GM21367 (cell line): Measurements from ENCODE around the gene BSN.
A peak's percentile ranks its signal among the peaks of the same experiment; 100 is the strongest.
"Not testable (repeated sequence)": the region's sequence is repeated elsewhere in the genome, so short reads cannot be mapped to it uniquely, and the experiment has no call there.

Source experiments
- ATAC-seq: cut with Tn5 transposase; IDR thresholded peaks from one replicate; pipeline ENCODE4 v1.9.1; 2021; ENCODE audit not compliant: unreplicated experiment

Gene BSN

GRCh38 chr3:49689046-49689907 is 135.0 kb downstream of the BSN start, which contains the start of the genes MST1 and RNF123:
Gene MST1 (minus strand): TSS chr3:49689474. CDS start chr3:49688691, 783 bp downstream.
Gene RNF123 (plus strand): TSS chr3:49689557. CDS start chr3:49691166, 1,609 bp downstream.
- peak; percentile 43 for ATAC-seq

DNA sequence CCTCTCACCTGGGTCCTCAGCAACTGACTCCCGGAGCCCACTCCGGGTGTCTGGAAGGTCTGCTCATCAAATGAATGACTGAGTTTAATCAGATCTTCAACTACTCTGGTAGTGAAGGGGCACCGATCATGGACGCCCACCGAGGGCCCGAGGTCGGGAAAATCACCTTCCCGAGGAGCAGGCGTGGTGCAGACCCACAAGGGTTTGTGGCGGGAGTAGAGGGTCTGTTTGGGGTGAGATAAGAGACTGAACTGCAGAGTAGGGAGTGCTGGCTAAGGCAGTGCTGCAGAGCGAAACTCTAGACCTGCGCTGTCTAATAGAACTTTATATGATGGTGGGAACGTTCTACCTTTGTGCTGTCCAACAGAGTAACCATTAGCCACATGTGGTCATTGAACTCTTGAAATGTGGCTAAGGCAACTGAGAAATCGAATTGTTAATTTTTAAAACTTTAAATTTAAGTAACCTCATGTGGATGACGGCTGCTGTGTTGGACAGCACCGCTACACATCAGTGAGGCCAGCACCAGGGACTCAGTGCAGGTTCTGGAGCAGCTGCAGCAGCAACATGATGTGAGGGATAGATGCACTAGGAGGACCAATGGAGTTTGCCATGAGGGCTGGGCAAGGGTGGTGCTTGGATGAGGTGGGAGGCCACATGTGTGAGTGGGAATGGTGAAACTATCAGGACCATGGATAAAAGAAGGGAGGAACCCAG is 135.8 kb downstream of the BSN start:
- not testable (repeated sequence) for ATAC-seq

GRCh38 chr3:49690856-49691255 is 136.6 kb downstream of the BSN start:
- not testable (repeated sequence) for ATAC-seq

GRCh38 chr3:49691481-49691880 is 137.2 kb downstream of the BSN start:
- not testable (repeated sequence) for ATAC-seq

DNA sequence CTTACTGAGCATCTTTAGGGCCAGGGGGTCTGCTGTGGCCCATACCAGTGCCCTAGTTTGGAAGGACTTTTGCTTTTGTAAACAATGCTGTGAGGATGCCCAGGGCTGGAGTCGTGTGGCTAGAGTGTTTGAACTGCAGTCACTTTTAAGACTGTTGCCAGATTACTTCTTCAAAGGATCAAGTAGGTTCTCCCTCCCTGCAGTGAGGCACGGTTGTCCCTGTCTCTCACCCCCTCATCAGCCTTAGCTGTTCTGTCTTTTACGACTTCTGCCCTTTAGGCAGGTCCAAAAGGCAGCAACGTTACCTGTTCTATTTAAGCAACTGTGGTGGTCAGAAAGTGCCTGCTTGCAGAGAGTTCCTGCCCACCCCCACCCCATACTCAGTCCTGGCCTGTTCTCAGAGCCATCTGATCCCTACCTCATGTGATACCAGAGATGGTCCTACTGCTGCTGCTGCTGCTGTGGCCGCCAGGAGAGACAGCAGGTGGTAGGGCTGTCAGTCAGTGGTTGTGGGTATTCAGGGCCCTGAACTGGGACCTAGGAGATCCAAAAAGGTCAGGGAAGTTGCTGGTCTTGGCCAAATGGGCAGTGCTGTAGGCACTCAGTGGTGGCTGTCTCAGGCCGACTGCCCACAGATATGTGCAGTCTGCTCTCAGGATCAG is 140.3 kb downstream of the BSN start:
- not testable (repeated sequence) for ATAC-seq

GRCh38 chr3:49695350-49696015 is 141.2 kb downstream of the BSN start:
- not testable (repeated sequence) for ATAC-seq

GRCh38 chr3:49699281-49699979 is 145.2 kb downstream of the BSN start:
- ATAC-seq = no peak

DNA sequence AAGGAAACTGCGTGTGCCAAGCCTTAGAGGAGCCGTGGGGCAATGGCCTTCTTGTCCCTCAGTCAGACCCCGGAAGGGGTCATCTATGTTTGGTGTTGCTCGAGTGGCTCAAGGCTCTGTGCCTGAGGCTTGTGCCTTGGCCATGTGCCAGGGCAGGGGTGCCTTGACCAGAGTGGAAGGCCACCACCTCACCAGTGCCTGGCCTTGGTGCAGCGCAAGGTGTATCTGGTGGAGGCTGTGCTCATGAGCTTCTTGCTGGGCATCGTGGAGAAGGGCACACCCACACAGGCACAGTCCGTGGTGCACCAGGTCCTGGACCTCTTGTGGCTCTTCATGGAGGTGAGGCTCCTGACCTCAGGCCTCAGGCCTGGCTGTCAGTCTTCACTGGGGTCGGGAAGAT is 145.7 kb downstream of the BSN start:
- no peak for ATAC-seq

GRCh38 chr3:49700453-49701128 is 146.3 kb downstream of the BSN start:
- ATAC-seq = no peak

DNA sequence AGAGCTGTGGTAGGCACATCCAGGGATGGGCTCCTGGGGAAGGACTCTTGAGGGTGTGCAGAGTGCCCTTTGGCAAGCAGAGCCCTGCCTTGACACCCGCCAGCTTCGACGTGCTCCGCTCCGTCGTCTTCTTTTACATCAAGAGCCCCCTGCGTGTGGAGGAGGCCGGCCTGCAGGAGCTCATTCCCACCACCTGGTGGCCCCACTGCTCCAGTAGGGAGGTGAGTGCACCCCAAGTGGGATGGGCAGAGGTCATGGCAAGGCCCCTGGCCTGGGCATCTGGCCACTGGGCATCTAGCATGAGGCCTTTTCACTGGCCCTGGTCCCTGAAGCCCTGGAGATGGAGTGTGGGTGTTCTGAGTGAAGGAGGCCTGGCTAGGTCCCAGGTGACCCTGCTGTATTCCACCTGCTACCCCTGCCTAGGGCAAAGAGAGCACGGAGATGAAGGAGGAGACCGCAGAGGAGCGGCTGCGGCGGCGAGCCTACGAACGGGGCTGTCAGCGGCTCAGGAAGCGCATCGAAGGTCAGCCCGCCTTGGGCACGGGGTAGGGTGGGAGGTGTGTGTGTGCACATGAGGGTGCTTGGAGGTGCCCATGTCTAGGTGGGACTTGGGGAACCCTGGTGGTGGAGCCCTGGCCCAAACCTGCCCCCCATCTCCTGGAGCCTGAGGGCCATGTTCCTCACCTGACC is 147.3 kb downstream of the BSN start:
- no peak for ATAC-seq

GRCh38 chr3:49702672-49703071 is 148.4 kb downstream of the BSN start:
- ATAC-seq = no peak

DNA sequence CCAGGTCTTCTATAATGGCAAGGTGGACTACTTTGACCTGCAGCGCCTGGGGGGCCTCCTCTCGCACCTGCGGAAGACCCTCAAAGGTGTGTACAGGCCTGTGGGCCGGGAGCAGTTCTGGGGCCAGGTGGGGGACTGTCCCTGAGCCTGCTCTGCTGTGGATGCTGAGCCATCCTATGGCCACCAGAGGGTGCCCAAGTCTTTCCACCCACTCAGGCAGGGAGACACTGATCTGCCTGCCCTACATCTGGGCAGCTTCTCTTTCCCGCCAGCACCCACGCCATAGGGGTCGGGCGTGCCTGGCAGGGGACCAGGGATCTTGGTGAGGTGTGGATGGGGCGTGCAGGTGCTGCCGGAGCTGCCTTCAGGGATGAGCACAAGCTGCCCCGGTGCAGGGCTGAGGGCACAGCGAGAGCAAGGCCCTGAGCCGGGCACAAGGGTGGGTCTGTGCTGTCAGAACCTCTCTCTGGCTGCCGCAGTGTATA is 149.2 kb downstream of the BSN start:
- ATAC-seq = peak; percentile 48

DNA sequence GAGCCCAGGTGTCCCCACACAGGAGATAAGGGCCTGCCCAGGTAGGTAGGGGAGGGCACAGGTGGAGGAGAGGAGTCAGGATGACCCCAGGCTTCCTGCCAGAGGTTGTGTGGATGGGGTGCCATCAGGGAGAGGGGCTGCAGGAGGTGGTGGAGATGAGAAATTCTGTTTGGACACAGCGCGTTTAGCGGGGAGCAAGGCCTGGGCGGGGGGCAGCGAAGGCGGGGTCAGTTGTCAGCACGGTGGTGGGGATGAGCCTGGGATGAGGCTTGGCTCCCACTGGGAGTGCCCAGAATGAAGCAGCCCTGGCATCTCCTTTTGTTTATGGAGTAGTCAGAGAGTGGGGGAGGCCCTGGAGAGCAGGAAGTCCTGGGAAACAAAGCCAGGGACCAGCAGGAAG is 149.7 kb downstream of the BSN start:
- ATAC-seq = no peak

DNA sequence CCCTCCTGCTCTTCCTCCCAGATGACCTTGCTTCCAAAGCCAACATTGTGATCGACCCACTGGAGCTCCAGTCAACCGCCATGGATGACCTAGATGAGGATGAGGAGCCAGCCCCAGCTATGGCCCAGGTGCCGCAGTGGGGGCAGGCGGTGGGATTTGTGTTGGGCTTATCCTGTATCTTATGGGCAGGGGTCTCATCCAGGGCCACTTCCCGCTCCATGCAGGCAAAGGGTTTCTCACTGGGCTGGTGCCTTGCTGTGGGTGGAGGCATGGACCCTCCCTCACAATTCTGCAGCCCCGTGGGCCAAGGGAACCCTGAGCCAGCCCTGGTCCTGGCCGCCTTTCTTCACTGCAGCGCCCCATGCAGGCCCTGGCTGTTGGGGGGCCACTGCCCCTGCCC is 150.4 kb downstream of the BSN start:
- no peak for ATAC-seq

- ATAC-seq = no peak
These were observed 151.2 kb downstream of the BSN start for GRCh38 chr3:49705390-49705960.

DNA sequence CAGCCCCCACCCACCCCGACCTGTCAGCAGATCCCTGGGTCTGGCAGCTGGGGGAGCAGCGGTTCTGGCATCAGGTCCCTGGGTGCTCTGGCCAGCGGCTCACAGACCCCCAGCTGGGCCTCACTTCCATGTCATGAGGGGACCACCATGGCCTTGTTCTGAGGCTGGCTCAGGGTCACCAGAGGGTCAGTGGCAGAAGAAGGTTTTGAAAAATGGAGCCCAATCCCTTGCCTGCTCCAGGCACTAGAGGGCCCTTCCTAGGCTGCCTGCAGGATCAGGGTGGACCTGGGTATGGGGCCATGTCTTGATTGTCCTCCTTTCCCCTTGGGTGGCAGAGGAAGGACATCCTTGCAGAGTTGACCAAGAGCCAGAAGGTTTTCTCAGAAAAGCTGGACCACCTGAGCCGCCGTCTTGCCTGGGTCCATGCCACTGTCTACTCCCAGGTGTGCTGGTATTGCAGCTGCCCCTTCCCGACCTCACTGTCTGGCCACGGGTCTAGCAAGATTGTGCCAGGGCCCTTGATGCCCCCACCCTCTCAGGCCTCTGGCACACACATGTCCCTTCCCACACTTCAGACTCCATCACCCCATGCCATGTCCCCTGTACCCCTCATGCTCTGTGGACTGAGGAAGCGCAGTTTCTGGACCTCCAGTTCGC is 152.3 kb downstream of the BSN start:
- ATAC-seq = no peak

DNA sequence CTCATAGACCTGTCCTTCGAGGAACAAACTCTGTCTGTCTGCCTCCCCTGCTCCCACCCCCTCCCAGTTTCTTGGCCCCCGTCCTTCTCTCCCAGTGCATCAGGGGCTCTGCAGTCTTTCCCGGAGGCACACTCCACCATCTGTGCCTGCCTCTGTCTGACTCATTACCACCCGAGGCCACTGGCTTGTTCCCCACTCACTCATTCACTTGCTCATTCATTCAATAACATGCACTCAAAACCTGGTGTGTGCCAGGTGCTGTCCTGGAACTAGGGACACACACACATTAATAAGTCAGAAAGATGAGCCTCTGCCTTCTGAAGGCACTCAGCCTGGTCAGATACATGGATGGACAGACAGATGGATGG is 152.8 kb downstream of the BSN start:
- ATAC-seq = no peak

DNA sequence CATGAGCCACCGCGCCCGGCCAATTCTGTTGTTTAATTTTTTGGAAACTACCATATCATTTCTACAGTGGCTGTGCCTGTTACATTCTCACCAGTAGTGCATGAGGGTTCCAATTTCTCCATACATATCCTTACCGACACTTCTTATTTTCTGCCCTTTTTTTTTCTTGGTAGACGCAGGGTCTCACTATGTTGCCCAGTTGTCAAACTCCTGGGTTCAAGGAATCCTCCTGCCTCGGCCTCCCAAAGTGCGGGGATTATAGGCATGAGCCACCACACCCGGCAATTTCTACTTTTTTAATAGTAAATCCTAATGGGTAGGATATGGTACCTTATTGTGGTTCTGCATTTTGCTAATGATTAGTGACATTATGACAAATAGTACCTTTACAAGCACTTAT is 155.6 kb downstream of the BSN start:
- no peak for ATAC-seq
